ENCODE measurements around the gene PEX1. TPM values are rescaled to one million over a fixed set of nuclear protein-coding genes. Genes with fewer than 3 reads are reported as not detected.

PEX1 gene
- total and polyA plus RNA-seq, 9 of the 15 experiments (the other 6 are each of a cell fraction or from before 2014, with no cell fraction given): 9.4 to 32.2 (median 19.9) TPM

DNA sequence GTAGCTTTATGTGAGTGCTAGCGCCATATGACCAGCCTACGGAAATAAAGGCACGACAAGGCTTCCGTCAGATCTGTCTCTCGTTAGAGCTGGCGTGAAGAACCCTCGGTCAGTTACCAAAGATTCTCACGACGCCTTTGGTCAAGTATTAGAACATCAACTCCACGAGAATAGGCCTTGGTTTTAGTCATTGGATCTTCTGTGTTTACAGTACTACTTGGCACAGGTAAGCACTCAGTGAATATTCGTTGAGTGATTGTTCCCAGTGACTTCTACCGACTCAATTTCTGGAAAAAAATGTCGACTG lies 591 bp upstream of the PEX1 start (continued):
- TF ChIP-seq, protein P1, sequence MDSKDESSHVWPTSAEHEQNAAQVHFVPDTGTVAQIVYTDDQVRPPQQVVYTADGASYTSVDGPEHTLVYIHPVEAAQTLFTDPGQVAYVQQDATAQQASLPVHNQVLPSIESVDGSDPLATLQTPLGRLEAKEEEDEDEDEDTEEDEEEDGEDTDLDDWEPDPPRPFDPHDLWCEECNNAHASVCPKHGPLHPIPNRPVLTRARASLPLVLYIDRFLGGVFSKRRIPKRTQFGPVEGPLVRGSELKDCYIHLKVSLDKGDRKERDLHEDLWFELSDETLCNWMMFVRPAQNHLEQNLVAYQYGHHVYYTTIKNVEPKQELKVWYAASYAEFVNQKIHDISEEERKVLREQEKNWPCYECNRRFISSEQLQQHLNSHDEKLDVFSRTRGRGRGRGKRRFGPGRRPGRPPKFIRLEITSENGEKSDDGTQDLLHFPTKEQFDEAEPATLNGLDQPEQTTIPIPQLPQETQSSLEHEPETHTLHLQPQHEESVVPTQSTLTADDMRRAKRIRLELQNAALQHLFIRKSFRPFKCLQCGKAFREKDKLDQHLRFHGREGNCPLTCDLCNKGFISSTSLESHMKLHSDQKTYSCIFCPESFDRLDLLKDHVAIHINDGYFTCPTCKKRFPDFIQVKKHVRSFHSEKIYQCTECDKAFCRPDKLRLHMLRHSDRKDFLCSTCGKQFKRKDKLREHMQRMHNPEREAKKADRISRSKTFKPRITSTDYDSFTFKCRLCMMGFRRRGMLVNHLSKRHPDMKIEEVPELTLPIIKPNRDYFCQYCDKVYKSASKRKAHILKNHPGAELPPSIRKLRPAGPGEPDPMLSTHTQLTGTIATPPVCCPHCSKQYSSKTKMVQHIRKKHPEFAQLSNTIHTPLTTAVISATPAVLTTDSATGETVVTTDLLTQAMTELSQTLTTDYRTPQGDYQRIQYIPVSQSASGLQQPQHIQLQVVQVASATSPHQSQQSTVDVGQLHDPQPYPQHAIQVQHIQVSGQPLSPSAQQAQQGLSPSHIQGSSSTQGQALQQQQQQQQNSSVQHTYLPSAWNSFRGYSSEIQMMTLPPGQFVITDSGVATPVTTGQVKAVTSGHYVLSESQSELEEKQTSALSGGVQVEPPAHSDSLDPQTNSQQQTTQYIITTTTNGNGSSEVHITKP (IDR thresholded peaks at IDR 0.05; ENCODE audit: partially characterized antibody): no peak
- no peak for TF ChIP-seq CXXC5 (CRISPR knock-in tag; IDR thresholded peaks at IDR 0.05)
- no peak for TF ChIP-seq POLR2B (IDR thresholded peaks at IDR 0.05; ENCODE audit: low read depth, partially characterized antibody)
- no peak for TF ChIP-seq PCBP2 (IDR thresholded peaks at IDR 0.05; ENCODE audit: low read depth, low read length, poor library complexity, severe bottlenecking)
- peak in 1 of 2 experiments; percentile 76; a peak in 1 of 4 replicates for TF ChIP-seq FOXK2 (conservative IDR thresholded peaks at IDR 0.05 in 1 of 2, IDR thresholded peaks at IDR 0.05 in 1 of 2; ENCODE audit: low read depth in 2 of 2)
- TF ChIP-seq EHMT2 (IDR thresholded peaks at IDR 0.05): no peak
- TF ChIP-seq SMC3 (conservative IDR thresholded peaks at IDR 0.05; ENCODE audit: insufficient read depth, low read depth, low read length): no peak
- no peak for TF ChIP-seq PHTF2 (CRISPR knock-in tag; IDR thresholded peaks at IDR 0.05)
- TF ChIP-seq, protein P2, sequence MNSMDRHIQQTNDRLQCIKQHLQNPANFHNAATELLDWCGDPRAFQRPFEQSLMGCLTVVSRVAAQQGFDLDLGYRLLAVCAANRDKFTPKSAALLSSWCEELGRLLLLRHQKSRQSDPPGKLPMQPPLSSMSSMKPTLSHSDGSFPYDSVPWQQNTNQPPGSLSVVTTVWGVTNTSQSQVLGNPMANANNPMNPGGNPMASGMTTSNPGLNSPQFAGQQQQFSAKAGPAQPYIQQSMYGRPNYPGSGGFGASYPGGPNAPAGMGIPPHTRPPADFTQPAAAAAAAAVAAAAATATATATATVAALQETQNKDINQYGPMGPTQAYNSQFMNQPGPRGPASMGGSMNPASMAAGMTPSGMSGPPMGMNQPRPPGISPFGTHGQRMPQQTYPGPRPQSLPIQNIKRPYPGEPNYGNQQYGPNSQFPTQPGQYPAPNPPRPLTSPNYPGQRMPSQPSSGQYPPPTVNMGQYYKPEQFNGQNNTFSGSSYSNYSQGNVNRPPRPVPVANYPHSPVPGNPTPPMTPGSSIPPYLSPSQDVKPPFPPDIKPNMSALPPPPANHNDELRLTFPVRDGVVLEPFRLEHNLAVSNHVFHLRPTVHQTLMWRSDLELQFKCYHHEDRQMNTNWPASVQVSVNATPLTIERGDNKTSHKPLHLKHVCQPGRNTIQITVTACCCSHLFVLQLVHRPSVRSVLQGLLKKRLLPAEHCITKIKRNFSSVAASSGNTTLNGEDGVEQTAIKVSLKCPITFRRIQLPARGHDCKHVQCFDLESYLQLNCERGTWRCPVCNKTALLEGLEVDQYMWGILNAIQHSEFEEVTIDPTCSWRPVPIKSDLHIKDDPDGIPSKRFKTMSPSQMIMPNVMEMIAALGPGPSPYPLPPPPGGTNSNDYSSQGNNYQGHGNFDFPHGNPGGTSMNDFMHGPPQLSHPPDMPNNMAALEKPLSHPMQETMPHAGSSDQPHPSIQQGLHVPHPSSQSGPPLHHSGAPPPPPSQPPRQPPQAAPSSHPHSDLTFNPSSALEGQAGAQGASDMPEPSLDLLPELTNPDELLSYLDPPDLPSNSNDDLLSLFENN (IDR thresholded peaks at IDR 0.05; ENCODE audit: low read depth in 2 of 2, low read length in 2 of 2): no peak
- no peak for TF ChIP-seq ATF1 (CRISPR knock-in tag; IDR thresholded peaks at IDR 0.05)
- peak; percentile 77 for TF ChIP-seq ATF1 (tag; IDR thresholded peaks at IDR 0.05)
- no peak for TF ChIP-seq ZNF766 (CRISPR knock-in tag; conservative IDR thresholded peaks at IDR 0.05)
- no peak for TF ChIP-seq EWSR1 (IDR thresholded peaks at IDR 0.05; ENCODE audit: borderline replicate concordance, low read depth, partially characterized antibody)
- TF ChIP-seq, protein P3, sequence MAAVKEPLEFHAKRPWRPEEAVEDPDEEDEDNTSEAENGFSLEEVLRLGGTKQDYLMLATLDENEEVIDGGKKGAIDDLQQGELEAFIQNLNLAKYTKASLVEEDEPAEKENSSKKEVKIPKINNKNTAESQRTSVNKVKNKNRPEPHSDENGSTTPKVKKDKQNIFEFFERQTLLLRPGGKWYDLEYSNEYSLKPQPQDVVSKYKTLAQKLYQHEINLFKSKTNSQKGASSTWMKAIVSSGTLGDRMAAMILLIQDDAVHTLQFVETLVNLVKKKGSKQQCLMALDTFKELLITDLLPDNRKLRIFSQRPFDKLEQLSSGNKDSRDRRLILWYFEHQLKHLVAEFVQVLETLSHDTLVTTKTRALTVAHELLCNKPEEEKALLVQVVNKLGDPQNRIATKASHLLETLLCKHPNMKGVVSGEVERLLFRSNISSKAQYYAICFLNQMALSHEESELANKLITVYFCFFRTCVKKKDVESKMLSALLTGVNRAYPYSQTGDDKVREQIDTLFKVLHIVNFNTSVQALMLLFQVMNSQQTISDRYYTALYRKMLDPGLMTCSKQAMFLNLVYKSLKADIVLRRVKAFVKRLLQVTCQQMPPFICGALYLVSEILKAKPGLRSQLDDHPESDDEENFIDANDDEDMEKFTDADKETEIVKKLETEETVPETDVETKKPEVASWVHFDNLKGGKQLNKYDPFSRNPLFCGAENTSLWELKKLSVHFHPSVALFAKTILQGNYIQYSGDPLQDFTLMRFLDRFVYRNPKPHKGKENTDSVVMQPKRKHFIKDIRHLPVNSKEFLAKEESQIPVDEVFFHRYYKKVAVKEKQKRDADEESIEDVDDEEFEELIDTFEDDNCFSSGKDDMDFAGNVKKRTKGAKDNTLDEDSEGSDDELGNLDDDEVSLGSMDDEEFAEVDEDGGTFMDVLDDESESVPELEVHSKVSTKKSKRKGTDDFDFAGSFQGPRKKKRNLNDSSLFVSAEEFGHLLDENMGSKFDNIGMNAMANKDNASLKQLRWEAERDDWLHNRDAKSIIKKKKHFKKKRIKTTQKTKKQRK (IDR thresholded peaks at IDR 0.05; ENCODE audit: borderline replicate concordance, low read depth, low read length): no peak
- TF ChIP-seq, protein P4, sequence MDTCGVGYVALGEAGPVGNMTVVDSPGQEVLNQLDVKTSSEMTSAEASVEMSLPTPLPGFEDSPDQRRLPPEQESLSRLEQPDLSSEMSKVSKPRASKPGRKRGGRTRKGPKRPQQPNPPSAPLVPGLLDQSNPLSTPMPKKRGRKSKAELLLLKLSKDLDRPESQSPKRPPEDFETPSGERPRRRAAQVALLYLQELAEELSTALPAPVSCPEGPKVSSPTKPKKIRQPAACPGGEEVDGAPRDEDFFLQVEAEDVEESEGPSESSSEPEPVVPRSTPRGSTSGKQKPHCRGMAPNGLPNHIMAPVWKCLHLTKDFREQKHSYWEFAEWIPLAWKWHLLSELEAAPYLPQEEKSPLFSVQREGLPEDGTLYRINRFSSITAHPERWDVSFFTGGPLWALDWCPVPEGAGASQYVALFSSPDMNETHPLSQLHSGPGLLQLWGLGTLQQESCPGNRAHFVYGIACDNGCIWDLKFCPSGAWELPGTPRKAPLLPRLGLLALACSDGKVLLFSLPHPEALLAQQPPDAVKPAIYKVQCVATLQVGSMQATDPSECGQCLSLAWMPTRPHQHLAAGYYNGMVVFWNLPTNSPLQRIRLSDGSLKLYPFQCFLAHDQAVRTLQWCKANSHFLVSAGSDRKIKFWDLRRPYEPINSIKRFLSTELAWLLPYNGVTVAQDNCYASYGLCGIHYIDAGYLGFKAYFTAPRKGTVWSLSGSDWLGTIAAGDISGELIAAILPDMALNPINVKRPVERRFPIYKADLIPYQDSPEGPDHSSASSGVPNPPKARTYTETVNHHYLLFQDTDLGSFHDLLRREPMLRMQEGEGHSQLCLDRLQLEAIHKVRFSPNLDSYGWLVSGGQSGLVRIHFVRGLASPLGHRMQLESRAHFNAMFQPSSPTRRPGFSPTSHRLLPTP (IDR thresholded peaks at IDR 0.05; ENCODE audit: borderline replicate concordance, extremely low read depth, insufficient read length): no peak

Measured in K562 (cell line).